ENCODE data around the gene VAV3. TPM values are rescaled to one million over a fixed set of nuclear protein-coding genes. Genes with fewer than 3 reads are reported as not detected.

The VAV3 gene
- total RNA-seq, 1 experiment from 2014 or later, result 10.0 TPM

DNA sequence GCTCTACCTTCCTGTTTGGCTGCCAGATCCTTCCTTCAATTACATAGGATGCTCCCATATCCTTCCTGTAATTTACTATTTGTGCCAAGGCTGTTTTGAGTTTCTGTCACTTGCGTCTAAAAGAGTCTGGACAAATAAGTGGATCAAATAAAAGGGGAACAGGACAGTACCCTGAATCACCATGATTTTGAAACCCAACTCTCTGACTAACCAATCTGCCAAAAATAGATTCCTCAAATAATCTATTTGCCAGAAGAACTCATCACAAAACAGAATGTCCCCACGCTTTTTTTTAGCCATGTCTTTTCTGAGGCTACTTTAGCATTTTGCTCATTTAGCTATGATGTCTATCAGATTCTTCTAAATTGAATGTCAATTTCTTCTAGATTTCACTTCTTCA lies 431.5 kb downstream of the VAV3 start (continued):
- TF ChIP-seq ZNF281 (CRISPR knock-in tag; IDR thresholded peaks at IDR 0.05), result no peak
- no peak for TF ChIP-seq SP1 (CRISPR knock-in tag; conservative IDR thresholded peaks at IDR 0.05)

GRCh38 chr1:107532318-107532717 lies 432.7 kb downstream of the VAV3 start:
- DNase-seq (ENCODE audit: low spot score), result no peak
- Mint-ChIP-seq H3K4me3 (no peak overlapping the region), H3K4me1 (peaks cover 4% of the 10 kb centered on the region; the same call in 1 of the 2 replicates), H3K9me3 (no peaks in the 10 kb centered on the region; the same call in 1 of the 2 replicates), H3K27ac (no peak overlapping the region), H3K27me3 (ENCODE audit: low read depth) (no peaks in the 10 kb centered on the region; the same call in 1 of the 2 replicates), H3K36me3 (no peaks in the 10 kb centered on the region)
- ChIA-PET CTCF (interaction anchor here (0.9 to 2.7 kb wide), 3 partner anchors 101 to 335 kb away, joined by 3 to 9 read pairs (median 4); no protein-coding TSS in a partner anchor), POLR2A (no interaction called here)
- ATAC-seq, result peak; percentile 45
- TF ChIP-seq USF1 (CRISPR knock-in tag; IDR thresholded peaks at IDR 0.05) (no peak), ZNF121 (CRISPR knock-in tag; IDR thresholded peaks at IDR 0.05) (no peak), E2F1 (CRISPR knock-in tag; IDR thresholded peaks at IDR 0.05) (no peak), ZSCAN18 (CRISPR knock-in tag; IDR thresholded peaks at IDR 0.05) (no peak), ZNF232 (CRISPR knock-in tag; IDR thresholded peaks at IDR 0.05) (no peak)

DNA sequence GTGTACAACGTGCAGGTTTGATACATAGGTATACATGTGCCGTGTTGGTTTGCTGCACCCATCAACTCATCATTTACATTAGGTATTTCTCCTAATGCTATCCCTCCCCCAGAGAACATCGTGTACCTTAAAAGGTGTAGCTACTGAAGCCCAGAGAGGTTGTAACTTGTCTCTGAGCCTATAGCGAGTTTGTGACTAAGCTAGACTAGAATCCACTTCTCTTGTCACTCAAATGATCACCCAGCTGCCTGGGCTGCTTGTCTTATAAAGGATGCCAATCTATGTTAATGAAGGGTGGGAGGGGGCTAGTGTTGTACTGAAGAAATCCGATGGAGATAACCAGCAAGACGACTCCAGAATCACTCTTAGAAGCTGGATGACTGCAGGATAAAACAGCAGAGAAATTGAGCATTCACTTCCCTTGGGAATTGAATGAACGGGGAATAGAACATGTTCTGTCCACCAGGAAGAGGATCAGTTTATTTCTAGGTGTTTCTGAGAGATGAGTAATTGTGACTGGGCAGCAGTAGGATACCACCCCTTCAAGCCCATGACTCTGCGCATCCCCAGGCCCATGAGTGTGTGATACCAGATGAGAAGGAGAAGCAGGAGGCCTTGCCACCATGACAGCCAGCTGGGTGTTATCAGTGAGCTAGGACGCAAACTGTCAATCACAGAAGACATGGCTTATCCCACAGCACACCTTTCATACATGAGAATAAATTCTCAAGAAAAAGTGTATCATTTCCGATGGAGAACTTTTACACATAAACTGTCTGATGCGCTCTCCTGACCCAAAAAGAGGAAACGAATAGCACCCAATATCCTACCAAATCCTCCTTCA lies 433.7 kb downstream of the VAV3 start:
- Mint-ChIP-seq H3K4me3 (no peak overlapping the region), H3K36me3 (no peaks in the 10 kb centered on the region), H3K4me1 (no peaks in the 10 kb centered on the region), H3K9me3 (no peaks in the 10 kb centered on the region; the same call in 1 of the 2 replicates), H3K27ac (no peak overlapping the region), H3K27me3 (ENCODE audit: low read depth) (no peaks in the 10 kb centered on the region; the same call in 1 of the 2 replicates)
- no peak for DNase-seq (ENCODE audit: low spot score)
- ChIA-PET POLR2A (no interaction called here), CTCF (interaction anchor here (0.8 to 2.7 kb wide), 4 partner anchors 99 to 254 kb away, joined by 3 to 9 read pairs (median 4); no protein-coding TSS in a partner anchor)
- ATAC-seq, result no peak
- TF ChIP-seq, protein P1, sequence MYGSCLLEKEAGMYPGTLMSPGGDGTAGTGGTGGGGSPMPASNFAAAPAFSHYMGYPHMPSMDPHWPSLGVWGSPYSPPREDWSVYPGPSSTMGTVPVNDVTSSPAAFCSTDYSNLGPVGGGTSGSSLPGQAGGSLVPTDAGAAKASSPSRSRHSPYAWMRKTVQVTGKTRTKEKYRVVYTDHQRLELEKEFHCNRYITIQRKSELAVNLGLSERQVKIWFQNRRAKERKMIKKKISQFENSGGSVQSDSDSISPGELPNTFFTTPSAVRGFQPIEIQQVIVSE (CRISPR knock-in tag; IDR thresholded peaks at IDR 0.05; ENCODE audit: borderline replicate concordance), result no peak

DNA sequence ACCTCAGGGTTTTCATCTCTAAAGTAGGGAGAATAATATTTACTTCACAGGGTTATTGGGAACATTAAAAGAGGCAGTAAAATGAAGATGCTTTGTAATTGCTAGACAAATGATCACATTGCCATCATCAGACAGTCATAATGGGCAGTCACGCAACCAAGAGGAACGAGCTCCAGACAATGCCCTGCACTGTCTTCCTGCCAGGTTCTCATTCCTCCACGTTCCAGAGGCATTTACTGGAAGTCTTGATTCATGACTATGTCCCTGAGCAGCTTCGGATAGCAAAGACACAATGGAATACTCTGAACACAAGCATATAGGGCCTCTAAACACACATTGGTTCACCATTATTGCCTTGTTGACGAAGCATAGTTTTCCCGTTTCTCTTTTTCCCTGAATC lies 434.4 kb downstream of the VAV3 start:
- no peaks in the 10 kb centered on the region for H3K27me3 Mint-ChIP-seq (ENCODE audit: low read depth)
- ChIA-PET CTCF (interaction anchor here (1.1 to 2.7 kb wide), 3 partner anchors 168 to 254 kb away, joined by 3 to 9 read pairs (median 4); no protein-coding TSS in a partner anchor), POLR2A (no interaction called here)
- no peaks in the 10 kb centered on the region; the same call in 1 of the 2 replicates for H3K9me3 Mint-ChIP-seq
- no peaks in the 10 kb centered on the region for H3K4me1 Mint-ChIP-seq
- no peak for DNase-seq (ENCODE audit: low spot score)
- ATAC-seq, result no peak
- no peak overlapping the region for H3K27ac Mint-ChIP-seq
- no peak overlapping the region for H3K4me3 Mint-ChIP-seq
- H3K36me3 Mint-ChIP-seq, result no peaks in the 10 kb centered on the region
- TF ChIP-seq HMGXB4 (CRISPR knock-in tag; IDR thresholded peaks at IDR 0.05) (no peak), ATF2 (CRISPR knock-in tag; IDR thresholded peaks at IDR 0.05; ENCODE audit: borderline replicate concordance, low read depth) (no peak), STAT6 (CRISPR knock-in tag; conservative IDR thresholded peaks at IDR 0.05; ENCODE audit: low read depth) (no peak), EMX1 (CRISPR knock-in tag; IDR thresholded peaks at IDR 0.05) (no peak), ZNF416 (CRISPR knock-in tag; IDR thresholded peaks at IDR 0.05) (no peak)
- TF ChIP-seq, protein P2, sequence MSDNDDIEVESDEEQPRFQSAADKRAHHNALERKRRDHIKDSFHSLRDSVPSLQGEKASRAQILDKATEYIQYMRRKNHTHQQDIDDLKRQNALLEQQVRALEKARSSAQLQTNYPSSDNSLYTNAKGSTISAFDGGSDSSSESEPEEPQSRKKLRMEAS (CRISPR knock-in tag; IDR thresholded peaks at IDR 0.05), result no peak

All from WTC11 (cell line).